GF-D8 (cell line): ENCODE measurements around the gene OR52N4.
"Not testable (repeated sequence)": the region's sequence is repeated elsewhere in the genome, so short reads cannot be mapped to it uniquely, and the experiment has no call there.

Experiments used
- DNase-seq: peaks from one replicate; lab custom pipeline; 2025; lab: John Stamatoyannopoulos, UW

The OR52N4 gene

DNA sequence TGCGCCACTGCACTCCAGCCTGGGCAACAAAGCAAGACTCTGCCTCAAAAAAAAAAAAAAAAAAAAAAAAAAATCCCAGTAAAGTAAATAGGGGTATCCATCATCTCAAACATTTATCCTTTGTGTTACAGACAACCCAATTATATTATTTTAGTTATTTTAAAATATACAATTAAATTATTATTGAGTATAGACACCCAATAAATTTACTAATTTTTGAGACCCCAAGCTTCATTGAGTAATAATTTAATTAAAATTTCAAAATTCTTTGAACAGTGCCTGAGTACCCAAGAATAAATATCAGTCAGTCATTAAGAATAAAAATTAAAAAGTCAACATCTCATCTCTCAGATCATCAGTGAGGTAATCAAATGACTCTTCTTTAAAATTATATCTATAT, at the start of gene OR52N4:
OR52N4 (plus strand) TSS at position 301 of the 400 bp plus-strand sequence. CDS start 498 bp downstream, outside the sequence.
- DNase-seq = no peak

DNA sequence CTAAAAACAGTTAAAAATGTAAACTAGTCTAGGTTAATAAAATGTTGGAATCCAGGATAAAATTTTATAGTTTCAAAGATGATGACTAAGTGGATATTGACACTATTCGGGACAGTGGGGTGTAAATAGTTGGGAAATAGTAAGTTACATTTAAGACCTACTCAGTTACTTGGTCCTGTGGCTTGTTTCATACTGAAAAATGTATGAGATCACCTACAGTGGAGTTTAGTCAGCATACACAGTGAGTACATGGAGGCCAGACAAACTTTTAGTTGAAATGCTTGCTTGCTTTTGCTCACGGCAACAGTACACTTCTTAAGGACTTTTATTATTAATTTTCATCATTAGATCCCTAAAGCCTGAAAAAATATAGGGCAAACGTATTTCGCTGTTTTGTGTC, 48.4 kb upstream of the OR52N4 start:
- DNase-seq = no peak

DNA sequence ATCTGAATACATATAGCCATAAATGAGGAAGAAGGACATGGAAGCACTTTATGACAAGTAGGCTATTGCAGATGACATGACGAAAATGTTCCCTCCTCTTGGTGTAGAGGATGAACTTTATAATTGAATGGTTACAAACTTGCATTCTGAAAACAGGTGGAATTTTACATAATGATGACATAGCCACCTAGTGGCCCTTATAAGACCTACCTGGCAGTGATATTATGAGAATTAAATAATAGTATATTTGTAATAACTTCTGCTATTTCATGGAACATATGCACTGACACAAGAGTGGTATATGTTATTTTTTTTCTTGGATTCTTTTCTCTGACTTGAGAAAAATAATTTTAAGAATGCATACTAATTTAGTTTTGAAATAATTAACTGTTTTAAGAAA, 41.5 kb upstream of the OR52N4 start:
- no peak for DNase-seq

DNA sequence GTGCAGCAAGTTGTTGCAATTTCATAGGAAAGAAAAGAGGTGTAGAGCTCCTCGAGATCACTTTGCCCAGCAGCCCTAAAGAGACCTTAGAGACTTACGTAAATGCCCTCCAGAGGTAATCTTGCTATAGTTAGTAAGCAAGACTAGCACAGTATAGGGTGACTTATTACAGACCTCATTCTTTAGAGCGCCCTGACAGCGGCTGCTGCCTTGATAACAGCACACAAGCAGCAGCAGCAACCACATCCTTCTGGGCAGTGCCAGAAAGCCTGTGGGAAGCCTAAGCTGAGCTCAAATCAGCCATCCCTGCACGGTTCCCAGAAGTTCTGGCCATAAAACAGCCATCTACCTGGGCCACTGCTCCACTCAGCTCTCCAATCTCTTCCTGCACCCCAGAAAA, 40.3 kb upstream of the OR52N4 start:
- DNase-seq = no peak

DNA sequence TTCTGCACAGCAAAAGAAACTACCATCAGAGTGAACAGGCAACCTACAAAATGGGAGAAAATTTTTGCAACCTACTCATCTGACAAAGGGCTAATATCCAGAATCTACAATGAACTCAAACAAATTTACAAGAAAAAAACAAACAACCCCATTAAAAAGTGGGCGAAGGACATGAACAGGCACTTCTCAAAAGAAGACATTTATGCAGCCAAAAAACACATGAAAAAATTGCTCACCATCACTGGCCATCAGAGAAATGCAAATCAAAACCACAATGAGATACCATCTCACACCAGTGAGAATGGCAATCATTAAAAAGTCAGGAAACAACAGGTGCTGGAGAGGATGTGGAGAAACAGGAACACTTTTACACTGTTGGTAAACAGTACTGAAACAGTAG, 37.5 kb upstream of the OR52N4 start:
- DNase-seq = not testable (repeated sequence)

DNA sequence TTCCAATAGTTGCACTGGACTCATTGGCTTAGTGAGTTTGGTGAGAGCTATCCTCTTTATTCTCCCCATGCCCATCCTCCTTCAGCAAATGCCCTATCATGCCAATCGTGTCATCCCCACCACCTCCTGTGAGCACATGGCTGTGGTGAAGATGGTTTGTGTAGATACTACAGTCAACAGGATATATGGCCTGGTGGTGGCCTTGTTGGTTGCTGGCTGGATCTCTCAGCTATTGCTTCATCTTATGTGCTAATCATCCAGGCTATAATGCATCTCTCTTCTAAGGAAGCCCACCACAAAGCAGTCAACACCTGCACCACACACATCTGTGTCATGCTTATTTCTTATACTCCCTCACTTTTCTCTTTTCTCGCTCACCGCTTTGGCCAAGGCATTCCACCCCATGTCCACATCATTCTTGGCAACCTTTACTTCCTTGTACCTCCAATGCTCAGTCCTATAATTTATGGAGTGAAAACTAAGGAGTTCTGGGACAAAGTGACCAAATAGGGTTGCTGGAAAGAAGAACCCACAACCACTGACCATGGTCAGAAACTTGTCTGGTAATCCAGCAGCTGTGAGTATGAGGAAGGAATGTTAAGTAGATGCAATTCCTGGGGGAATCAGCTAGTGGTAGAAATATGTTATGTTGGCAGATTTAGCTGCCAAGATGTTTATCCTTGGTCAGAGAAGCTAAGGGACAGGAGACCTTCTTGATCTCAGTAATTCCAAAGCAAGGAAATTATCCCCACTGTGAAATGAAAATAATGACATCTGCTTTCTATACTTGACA, 34.1 kb upstream of the OR52N4 start:
- DNase-seq = no peak

DNA sequence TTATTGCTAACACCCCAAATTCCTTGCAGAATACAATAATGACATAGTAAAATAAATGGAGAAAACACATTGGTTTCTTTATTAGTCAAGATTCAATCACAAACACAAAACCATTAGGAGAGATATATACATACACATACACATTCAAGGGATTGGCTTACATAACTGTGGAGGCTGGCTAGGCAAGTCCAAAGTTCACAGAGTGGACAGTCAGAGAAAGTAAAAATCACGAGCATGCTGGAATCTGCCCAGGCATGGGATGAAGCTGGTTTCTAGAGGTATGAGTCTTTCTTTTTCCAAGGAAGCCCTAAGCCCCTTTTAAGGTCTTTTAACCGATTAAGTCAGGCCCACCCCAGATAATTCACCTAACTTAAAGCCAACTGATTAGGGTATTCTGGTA, 31.4 kb upstream of the OR52N4 start:
- DNase-seq = no peak

DNA sequence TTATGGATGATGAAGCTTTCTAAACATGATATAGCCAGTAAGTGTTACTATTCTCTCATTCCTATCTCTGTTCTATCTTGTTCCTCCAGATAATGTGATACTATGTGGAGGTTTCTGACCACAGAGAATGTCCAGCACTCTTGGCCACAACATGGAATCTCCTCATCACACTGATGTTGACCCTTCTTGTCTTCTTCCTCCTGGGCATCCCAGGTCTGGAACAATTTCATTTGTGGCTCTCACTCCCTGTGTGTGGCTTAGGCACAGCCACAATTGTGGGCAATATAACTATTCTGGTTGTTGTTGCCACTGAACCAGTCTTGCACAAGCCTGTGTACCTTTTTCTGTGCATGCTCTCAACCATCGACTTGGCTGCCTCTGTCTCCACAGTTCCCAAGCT, 27.7 kb upstream of the OR52N4 start:
- DNase-seq = no peak

DNA sequence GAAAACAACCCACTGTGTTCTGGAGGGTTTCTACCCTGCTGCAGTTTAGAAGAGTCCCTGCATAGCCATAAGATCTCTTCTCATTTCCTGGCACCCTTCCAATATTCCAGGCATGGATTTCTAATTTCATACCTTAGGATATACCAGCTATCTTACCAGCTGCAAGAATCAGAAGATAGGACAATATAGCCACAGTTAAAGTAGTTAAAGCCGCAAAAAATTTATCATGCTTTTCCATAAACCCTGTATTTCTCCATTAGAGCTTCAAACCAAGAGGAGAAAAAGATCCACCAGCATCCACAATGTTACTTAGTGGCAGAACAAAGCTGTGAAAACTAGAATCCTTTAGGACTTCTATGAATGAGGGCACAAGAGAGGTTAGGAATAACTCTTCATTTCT, 26.4 kb upstream of the OR52N4 start:
- no peak for DNase-seq

DNA sequence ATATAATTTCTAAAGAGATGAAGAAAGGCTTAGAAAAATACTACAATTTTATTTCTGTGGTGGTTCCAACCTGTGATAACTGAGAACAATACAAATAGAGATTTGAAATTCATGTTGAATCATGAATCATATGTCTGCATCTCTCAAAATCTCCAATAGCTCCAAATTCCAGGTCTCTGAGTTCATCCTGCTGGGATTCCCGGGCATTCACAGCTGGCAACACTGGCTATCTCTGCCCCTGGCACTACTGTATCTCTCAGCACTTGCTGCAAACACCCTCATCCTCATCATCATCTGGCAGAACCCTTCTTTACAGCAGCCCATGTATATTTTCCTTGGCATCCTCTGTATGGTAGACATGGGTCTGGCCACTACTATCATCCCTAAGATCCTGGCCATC, 17.6 kb upstream of the OR52N4 start, which contains the start of gene OR56B1:
OR56B1 (plus strand) TSS at position 53 of the 400 bp plus-strand sequence; CDS start at position 122, 69 bp downstream.
- DNase-seq = no peak

DNA sequence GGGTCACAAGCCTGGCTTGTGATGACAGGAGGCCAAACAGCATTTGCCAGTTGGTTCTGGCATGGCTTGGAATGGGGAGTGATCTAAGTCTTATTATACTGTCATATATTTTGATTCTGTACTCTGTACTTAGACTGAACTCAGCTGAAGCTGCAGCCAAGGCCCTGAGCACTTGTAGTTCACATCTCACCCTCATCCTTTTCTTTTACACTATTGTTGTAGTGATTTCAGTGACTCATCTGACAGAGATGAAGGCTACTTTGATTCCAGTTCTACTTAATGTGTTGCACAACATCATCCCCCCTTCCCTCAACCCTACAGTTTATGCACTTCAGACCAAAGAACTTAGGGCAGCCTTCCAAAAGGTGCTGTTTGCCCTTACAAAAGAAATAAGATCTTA, 17.0 kb upstream of the OR52N4 start:
- no peak for DNase-seq

DNA sequence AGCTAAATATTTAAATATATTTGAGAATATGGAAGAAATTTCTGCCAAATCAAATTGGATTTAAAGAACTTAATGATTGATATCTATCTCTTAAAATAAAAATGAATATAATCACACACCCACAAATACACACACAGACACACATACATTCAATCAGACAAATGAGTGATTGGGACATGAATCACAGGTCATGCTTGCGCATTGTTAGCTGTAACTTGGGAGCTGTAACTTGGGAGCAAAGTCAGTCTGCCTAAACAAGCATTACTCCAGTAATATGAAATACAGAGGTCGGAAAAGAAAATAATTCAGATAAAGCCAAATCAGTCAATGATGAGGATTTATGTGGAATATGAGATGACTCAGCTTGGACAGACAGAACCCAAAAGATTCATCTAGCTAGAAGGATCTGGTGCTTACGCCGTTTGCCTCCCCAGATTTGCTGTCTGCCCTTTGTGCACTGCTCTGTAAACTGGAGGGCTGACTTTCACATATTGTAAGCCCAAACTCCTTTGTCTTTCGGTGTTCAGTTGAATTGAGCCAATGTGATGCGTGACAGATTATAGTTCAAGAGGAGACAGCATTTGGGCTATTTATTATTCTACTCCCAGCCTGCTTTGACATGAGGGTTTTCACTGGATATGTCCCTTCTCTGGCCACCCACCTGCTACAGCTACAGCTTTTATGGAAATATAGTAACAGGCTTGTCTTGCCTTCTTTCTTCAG, 16.2 kb upstream of the OR52N4 start:
- no peak for DNase-seq

DNA sequence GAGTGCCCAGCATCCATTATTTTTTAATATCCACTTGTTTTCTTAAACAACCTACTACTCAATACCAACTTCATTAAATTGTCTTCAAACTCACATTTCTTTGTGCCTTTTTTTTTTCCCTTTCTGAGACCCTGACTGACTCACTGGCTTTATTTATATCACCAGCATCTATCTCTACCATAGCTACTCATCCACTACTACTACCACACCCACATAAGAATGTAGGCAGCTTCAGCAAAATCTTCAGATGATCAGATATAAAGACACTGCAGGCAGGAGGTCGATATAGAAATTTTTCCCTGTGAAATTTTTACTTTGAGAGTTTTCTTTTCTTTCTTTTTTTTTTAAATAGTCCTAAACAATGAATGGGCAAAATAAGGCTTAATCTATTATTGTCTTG, 15.6 kb upstream of the OR52N4 start:
- no peak for DNase-seq

DNA sequence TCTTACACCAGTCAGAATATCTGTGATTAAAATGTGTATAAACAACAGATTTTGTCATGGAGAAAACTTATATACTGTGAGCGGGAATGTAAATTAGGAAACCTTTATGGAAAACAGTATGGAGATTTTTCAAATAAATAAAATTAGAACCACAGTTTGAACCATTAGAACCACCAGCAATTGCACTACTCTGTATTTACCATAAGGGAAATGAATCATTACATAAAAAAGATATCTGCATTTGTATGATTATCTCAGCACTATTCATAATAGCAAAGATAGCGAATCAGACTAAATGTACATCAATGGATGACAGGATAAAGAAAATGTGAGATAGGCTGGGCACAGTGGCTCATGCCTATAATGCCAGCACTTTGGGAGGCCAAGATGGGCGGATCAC, 7.4 kb upstream of the OR52N4 start:
- no peak for DNase-seq

DNA sequence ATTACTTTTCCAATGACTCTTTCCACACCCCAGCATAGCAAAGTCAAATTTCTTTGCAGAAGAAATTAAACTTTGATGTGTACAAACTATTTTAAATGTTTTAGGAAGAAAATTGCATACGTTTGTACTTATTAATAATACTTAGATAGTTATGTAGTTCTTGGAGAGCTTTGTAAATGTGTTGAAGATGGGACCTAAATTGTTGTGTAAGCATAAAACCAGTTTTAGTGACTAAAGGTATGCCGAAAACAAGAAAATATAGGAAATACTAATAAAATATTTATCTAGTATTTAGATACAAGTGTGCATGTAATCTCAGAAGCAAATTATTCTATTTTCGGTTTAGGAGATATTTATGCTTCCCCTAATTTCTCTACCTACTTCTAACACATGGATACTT, 4.2 kb upstream of the OR52N4 start:
- DNase-seq = no peak

DNA sequence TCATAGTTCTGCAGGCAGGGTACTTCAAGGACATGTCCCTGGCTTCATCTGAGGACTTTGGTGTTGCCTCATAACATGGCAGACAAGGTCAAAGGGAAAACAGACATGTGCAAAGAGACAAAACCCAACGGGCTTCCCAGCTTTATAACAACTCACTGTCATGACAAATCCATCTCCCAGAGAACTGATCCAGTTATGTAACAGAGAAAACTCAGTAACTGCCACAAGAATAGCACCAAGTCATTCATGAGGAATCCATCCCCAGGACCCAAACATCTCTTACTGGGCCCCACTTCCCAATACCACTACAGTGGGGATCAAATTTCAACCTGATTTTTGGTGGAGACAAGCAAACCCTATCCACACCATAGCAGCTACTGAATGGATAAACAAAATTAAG, 13.0 kb downstream of the OR52N4 start:
- no peak for DNase-seq

DNA sequence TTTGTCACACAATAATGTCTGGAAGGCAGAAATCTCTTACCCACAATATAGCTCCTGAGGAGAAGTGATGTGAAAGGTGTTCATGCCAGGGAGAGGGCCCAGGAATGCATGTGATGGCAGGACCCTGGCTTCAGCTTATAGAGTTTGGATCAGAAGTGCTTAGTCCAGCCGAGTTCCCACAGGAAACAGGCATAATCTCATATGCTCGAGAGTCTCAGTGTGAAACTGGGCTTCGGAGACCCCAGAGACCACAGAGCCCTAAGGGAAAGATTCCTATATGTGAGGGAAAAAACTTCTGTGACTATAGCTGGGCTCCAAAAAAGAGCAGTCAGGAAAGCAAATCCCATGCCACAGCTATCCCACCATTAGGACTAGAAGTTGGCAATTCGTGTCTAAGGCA, 29.2 kb downstream of the OR52N4 start, which contains the start of gene OR52N5:
OR52N5 (minus strand) TSS at position 101 of the 400 bp plus-strand sequence. CDS start 4,721 bp downstream, outside the sequence.
- no peak for DNase-seq

DNA sequence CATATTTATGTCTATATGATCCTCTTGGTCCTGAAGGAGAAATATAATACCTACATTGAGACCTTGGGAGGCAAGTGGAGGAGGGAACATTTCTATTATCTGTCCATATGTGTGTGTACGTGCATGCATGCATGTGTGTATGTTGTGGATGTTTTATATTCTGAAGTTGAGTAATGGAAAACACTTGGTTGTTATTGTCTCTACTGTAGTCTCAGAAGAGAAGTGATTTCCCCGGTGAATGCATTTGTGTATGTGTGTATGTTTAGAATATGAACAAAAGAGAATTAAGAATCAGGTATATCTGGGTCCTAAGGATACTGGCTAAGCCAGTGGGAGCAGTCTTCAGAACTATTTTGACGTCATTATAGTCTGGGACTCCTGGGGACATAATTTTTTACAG, 37.1 kb downstream of the OR52N4 start, which contains the start of gene OR52N1:
OR52N1 (minus strand) TSS at position 101 of the 400 bp plus-strand sequence. CDS start 2,449 bp downstream, outside the sequence.
- no peak for DNase-seq

DNA sequence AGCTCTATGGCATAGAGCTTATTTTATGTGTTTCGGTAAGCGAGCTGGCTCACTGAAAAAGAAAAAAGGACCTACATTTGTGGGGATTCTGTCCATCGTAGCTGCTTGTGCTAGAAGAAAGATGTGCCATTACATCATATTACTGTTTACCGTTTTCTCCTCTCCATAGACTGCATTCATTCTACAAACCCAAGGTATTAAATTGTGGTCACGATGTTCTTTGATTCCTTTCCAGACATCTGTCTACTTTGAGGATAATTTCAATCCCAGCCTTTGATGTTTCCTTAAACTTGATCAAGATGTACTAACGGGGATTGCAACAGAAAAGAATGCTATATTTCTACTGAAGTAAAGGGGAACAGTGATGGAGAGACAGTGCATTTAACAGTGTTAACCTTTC, 42.5 kb downstream of the OR52N4 start:
- DNase-seq = no peak

DNA sequence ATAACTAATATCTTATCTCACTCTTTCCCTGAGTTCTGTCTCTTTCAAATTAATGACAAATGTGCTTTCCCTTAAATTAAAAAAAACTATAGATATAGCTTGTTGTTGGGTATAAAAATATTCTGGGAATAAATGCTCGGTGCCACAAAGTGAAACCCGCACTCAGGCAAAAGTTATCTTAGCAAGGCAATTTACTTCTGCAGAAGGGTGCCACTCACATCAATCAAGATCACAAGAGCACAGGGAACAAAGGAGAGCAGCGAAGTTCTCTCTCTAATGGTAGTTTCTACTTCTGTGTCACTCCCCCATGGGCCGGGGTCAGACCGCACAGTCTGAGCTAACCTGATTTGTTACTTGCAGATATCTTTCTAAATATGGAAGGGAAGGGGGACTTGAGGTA, 49.9 kb downstream of the OR52N4 start:
- no peak for DNase-seq
